Brain microvascular endothelial cell (primary cell): ENCODE data around the gene SRCAP.
A peak's percentile ranks its signal among the peaks of the same experiment; 100 is the strongest.

Experiments
- DNase-seq: peaks from one replicate; pipeline ENCODE4 v3.0.0-alpha.2; 2020
- H3K27ac ChIP-seq: fragments of 250-450 bp; sonication (Bioruptor Pico); 2 replicates; pipeline ENCODE4 v1.5.1; 2020; ENCODE audit warnings: mild to moderate bottlenecking, moderate library complexity
- H3K27me3 ChIP-seq: fragments of 250-450 bp; sonication (Bioruptor Pico); replicated peaks from 2 replicates; pipeline ENCODE4 v1.5.1; 2020; ENCODE audit warnings: mild to moderate bottlenecking
- H3K36me3 ChIP-seq: fragments of 250-450 bp; sonication (Bioruptor Pico); replicated peaks from 2 replicates; pipeline ENCODE4 v1.5.1; 2020; ENCODE audit warnings: mild to moderate bottlenecking
- H3K4me3 ChIP-seq: 2 replicates; pipeline ENCODE4 v1.5.1; 2011; ENCODE audit warnings: low read depth, mild to moderate bottlenecking, control low read depth, low read length, moderate library complexity
- in situ Hi-C: cut with HindIII; loops from 2 replicates; pipeline ENCODE4 v1.10.0; 2017; ENCODE audit warnings: low sequenced_read_pairs, low pct_ligation_motif_present
- TF ChIP-seq, protein P1 (sequence below): IDR thresholded peaks from 2 replicates; pipeline ENCODE4 v1.5.1; 2011; ENCODE audit warnings: low read depth, mild to moderate bottlenecking, moderate library complexity, low read length, control low read depth, inconsistent platforms; ENCODE audit errors: missing control alignments

SRCAP gene

DNA sequence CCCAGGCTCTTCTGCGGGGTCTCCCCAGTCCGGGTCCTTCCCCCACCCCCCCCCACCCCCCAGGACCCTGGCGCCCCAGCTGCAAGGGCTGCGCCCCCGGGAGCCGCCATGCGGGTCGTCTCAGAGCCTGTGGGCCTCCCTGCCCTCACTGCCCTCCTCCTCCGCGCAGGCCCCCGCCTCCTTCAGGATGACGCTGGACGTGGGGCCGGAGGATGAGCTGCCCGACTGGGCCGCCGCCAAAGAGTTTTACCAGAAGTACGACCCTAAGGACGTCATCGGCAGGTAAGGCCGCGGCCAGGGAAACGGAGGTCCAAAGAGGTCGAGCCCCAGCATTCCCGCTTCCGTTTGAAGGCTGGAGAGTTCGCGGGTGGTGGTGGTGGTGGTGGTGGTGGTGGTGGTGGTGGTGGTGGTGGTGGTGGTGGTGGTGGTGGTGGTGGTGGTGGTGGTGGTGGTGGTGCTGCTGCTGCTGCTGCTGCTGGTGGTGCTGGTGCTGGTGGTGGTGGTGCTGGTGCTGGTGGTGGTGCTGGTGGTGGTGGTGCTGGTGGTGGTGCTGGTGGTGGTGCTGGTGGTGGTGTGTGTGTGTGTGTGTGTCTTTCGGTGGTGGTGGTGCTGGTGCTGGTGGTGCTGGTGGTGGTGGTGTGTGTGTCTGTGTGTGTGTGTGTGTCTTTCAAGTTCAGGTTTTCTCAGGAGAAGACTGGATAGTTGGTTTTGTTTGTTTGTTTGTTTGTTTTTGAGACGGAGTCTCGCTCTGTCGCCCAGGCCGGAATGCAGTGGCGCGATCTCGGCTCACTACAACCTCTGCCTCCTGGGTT lies 49.9 kb downstream of the SRCAP start:
- TF ChIP-seq, protein P1, sequence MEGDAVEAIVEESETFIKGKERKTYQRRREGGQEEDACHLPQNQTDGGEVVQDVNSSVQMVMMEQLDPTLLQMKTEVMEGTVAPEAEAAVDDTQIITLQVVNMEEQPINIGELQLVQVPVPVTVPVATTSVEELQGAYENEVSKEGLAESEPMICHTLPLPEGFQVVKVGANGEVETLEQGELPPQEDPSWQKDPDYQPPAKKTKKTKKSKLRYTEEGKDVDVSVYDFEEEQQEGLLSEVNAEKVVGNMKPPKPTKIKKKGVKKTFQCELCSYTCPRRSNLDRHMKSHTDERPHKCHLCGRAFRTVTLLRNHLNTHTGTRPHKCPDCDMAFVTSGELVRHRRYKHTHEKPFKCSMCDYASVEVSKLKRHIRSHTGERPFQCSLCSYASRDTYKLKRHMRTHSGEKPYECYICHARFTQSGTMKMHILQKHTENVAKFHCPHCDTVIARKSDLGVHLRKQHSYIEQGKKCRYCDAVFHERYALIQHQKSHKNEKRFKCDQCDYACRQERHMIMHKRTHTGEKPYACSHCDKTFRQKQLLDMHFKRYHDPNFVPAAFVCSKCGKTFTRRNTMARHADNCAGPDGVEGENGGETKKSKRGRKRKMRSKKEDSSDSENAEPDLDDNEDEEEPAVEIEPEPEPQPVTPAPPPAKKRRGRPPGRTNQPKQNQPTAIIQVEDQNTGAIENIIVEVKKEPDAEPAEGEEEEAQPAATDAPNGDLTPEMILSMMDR, result no peak
- in situ Hi-C loops, result no loop called here
- Histone ChIP-seq H3K36me3 (peaks cover 23% of the 10 kb centered on the region), H3K27me3 (no peaks in the 10 kb centered on the region), H3K27ac (peak overlapping the region; percentile 48), H3K4me3 (peak overlapping the region; percentile 84)
- DNase-seq, result peak; percentile 43

DNA sequence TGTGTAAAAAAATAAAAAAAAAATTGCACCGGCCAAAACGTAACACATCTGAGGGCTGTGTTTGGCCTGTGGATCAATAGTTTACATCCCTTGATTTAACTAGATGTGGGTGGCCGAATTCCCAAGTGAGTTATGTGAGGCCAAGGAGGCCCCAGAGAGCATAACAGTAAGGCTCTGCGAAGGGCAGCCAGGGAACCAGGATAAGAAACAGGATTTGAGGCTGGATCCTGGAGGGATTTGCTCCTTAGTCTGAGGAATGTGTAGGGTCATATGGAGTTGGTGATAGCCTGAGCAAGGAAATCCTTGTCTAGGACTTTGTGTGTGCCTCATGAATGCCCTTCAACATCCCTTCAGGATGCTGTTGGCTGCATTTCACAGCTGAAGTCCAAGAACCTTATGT lies 51.2 kb downstream of the SRCAP start:
- TF ChIP-seq, protein P1, result no peak

DNA sequence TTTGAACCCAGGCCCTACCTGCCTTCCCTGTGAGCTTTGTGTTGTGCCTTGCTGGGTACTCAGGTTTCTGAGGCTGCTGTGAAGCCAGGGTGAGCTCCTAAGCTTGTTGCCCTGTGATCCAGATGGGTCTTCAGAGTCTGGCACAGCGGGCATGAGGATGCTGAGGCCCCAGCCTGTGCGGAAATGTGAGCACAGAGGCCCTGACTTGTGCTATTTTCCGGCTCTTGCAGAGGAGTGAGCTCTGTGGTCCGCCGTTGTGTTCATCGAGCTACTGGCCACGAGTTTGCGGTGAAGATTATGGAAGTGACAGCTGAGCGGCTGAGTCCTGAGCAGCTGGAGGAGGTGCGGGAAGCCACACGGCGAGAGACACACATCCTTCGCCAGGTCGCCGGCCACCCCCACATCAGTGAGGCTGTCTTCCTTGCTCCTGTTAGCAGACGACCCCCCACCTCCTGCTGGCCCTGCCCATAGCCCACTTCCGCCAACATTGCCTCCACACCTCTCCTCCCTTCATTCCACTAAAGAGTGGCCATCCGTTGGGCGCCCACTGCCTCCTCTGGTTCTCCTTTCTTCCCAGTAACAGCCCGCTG lies 52.0 kb downstream of the SRCAP start:
- TF ChIP-seq, protein P1, result no peak
- H3K27ac ChIP-seq, result no peak overlapping the region
- in situ Hi-C loops, result no loop called here

More for the DNA sequence above, 51.2 kb downstream of the SRCAP start:
- no peak for DNase-seq
- H3K27ac ChIP-seq, result no peak overlapping the region
- in situ Hi-C loops, result no loop called here
- peaks cover 22% of the 10 kb centered on the region for H3K36me3 ChIP-seq
- H3K4me3 ChIP-seq, result no peak overlapping the region
- H3K27me3 ChIP-seq, result no peaks in the 10 kb centered on the region

DNA sequence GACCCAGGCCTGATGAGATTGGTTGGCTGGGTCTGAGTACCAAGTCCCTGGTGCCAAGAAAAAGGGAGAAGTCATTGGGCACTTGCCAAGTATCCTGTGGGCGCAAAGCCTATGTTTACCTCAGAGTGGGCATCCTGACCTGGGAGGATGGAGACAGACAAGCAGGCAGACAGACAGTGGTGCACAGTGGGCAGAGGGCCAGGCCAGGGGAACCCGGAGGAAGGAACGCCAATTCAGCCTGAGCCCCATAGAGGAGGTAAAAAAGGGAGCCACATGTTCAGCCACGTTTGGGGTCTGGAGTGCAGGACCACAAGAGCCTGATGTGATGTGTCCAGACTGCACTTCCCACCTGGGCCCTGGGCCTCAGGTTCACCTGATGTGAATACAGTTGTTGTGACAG lies 54.6 kb downstream of the SRCAP start:
- no peak for DNase-seq
- in situ Hi-C loops, result no loop called here
- H3K4me3 ChIP-seq, result no peak overlapping the region
- H3K36me3 ChIP-seq, result peaks cover 33% of the 10 kb centered on the region
- no peak overlapping the region for H3K27ac ChIP-seq
- TF ChIP-seq, protein P1, result no peak
- H3K27me3 ChIP-seq, result no peaks in the 10 kb centered on the region

More for the DNA sequence above, 52.0 kb downstream of the SRCAP start:
- no peak for DNase-seq
- H3K4me3 ChIP-seq, result no peak overlapping the region
- peaks cover 24% of the 10 kb centered on the region for H3K36me3 ChIP-seq
- H3K27me3 ChIP-seq, result no peaks in the 10 kb centered on the region

DNA sequence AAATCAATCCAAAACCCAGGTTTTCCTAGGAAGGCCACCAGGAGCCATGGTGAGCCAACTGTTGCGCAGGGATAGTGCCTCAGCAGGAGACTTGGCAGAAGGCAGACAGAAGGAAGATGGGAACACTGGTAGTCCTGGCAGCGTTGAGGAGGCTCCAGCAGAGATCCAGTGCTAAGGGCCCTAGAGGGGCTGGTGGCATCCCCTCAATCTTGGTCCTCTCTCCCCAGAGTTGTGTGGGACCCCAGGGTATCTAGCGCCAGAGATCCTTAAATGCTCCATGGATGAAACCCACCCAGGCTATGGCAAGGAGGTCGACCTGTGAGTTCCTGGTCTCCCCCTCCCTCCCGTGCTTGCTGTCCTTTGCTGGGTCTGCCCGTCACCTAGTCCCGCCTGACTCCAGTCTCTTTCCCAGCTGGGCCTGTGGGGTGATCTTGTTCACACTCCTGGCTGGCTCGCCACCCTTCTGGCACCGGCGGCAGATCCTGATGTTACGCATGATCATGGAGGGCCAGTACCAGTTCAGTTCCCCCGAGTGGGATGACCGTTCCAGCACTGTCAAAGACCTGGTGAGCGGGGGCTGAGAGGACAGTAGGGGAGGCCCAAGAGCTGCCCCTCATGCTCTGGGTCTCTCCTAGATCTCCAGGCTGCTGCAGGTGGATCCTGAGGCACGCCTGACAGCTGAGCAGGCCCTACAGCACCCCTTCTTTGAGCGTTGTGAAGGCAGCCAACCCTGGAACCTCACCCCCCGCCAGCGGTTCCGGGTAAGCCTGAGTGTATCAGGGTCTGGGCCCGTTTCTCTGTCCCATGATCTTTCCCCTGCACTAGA lies 57.2 kb downstream of the SRCAP start:
- H3K27me3 ChIP-seq, result no peaks in the 10 kb centered on the region
- no peak overlapping the region for H3K27ac ChIP-seq
- no peak for DNase-seq
- H3K36me3 ChIP-seq, result peaks cover 31% of the 10 kb centered on the region
- H3K4me3 ChIP-seq, result no peak overlapping the region
- in situ Hi-C loops, result no loop called here
- TF ChIP-seq, protein P1, result no peak
